HepG2 (cell line): ENCODE results near the gene ALB. TPM values are rescaled to one million over a fixed set of nuclear protein-coding genes. Genes with fewer than 3 reads are reported as not detected.
A peak's percentile ranks its signal among the peaks of the same experiment; 100 is the strongest.

ENCODE experiments used
- ARID5B ChIP-seq: IDR thresholded peaks from 2 replicates; pipeline ENCODE4 v1.4.0; 2020; ENCODE audit warnings: mild to moderate bottlenecking, missing genetic modification reagents
- BRCA1 ChIP-seq: sonication (generic); formaldehyde crosslinking; IDR thresholded peaks from 2 replicates; pipeline ENCODE4 v1.4.0; 2020; ENCODE audit warnings: missing genetic modification reagents
- CBX5 ChIP-seq: sonication (generic); formaldehyde crosslinking; IDR thresholded peaks from 2 replicates; pipeline ENCODE4 v1.4.0; 2020; ENCODE audit warnings: missing genetic modification reagents, borderline replicate concordance
- CERS6 ChIP-seq: sonication (generic); formaldehyde crosslinking; IDR thresholded peaks from 2 replicates; pipeline ENCODE4 v1.5.0; 2020; ENCODE audit warnings: missing genetic modification reagents
- EHMT2 ChIP-seq: fragments of 200-600 bp; sonication (generic); IDR thresholded peaks from 2 replicates; pipeline ENCODE4 v1.7.0; 2017; ENCODE audit warnings: antibody characterized with exemption, low read depth, low read length, borderline replicate concordance
- MLX ChIP-seq: IDR thresholded peaks from 2 replicates; pipeline ENCODE4 v1.6.1; 2016
- PAF1 ChIP-seq: IDR thresholded peaks from 2 replicates; pipeline ENCODE4 v1.6.1; 2016; ENCODE audit warnings: missing genetic modification reagents, missing compliant biosample characterization
- TFAP4 ChIP-seq: sonication (generic); IDR thresholded peaks from 2 replicates; pipeline ENCODE4 v1.6.1; 2016; ENCODE audit warnings: low read depth, borderline replicate concordance
- TGIF2 ChIP-seq: IDR thresholded peaks from 2 replicates; pipeline ENCODE4 v1.6.1; 2016; ENCODE audit warnings: control low read depth, missing compliant biosample characterization
- TSC22D2 ChIP-seq: sonication (generic); formaldehyde crosslinking; IDR thresholded peaks from 2 replicates; pipeline ENCODE4 v1.5.1; 2020; ENCODE audit warnings: missing genetic modification reagents, mild to moderate bottlenecking, borderline replicate concordance
- ZBTB4 ChIP-seq: sonication (generic); formaldehyde crosslinking; IDR thresholded peaks from 2 replicates; pipeline ENCODE4 v1.4.0; 2020; ENCODE audit warnings: missing genetic modification reagents, mild to moderate bottlenecking, borderline replicate concordance
- ZFP62 ChIP-seq: sonication (generic); formaldehyde crosslinking; IDR thresholded peaks from 2 replicates; pipeline ENCODE4 v1.4.0; 2020; ENCODE audit warnings: missing genetic modification reagents
- ZIK1 ChIP-seq: sonication (generic); formaldehyde crosslinking; IDR thresholded peaks from 2 replicates; pipeline ENCODE4 v1.5.0; 2020; ENCODE audit warnings: mild to moderate bottlenecking, low read depth, missing genetic modification reagents, borderline replicate concordance
- ZNF20 ChIP-seq: sonication (generic); formaldehyde crosslinking; IDR thresholded peaks from 2 replicates; pipeline ENCODE4 v1.4.0; 2020; ENCODE audit warnings: mild to moderate bottlenecking, moderate library complexity, missing genetic modification reagents
- ZNF280B ChIP-seq: sonication (generic); formaldehyde crosslinking; IDR thresholded peaks from 2 replicates; pipeline ENCODE4 v1.5.0; 2020; ENCODE audit warnings: missing genetic modification reagents, mild to moderate bottlenecking, borderline replicate concordance
- ZNF335 ChIP-seq: sonication (generic); formaldehyde crosslinking; IDR thresholded peaks from 2 replicates; pipeline ENCODE4 v1.4.0; 2020; ENCODE audit warnings: missing genetic modification reagents
- ZNF598 ChIP-seq: sonication (generic); formaldehyde crosslinking; IDR thresholded peaks from 2 replicates; pipeline ENCODE4 v1.5.1; 2020; ENCODE audit warnings: mild to moderate bottlenecking, missing genetic modification reagents, borderline replicate concordance
- polyA plus RNA-seq, 8 experiments: library from polyadenylated mRNA; depleted of rRNA in 3 of 8; stranded (reverse) in 7 of 8; unstranded in 1 of 8; fragments of >200 nt; fragmentation: Illumina TruSeq in 4 of 8; extraction: Trizol in 4 of 8; gene quantifications; 2 replicates each; pipeline versions ENCODE4 v1.2.1 to v1.2.3, GENCODE V29; 2011 to 2016; ENCODE audit warnings: low read depth in 4 of 8, missing spikeins in 1 of 8, mixed read lengths in 1 of 8; ENCODE audit not compliant: insufficient read depth in 1 of 8
- total RNA-seq, 5 experiments: library from RNA; depleted of rRNA; stranded (reverse); fragments of >200 nt; fragmentation: Illumina TruSeq; extraction: Trizol; gene quantifications; 2 replicates each; pipeline ENCODE4 v1.2.3, GENCODE V29; 2016; ENCODE audit warnings: low read depth in 1 of 5

The ALB gene
- total and polyA plus RNA-seq, 2 of the 13 experiments (the other 11 are each of a cell fraction or from before 2014, with no cell fraction given) = 22,259 to 22,625 TPM

- TF ChIP-seq ARID5B (CRISPR knock-in tag) (no peak), PAF1 (CRISPR knock-in tag) (peak; percentile 92), EHMT2 (no peak), CERS6 (no peak), MLX (CRISPR knock-in tag) (no peak), ZFP62 (CRISPR knock-in tag) (no peak), ZIK1 (CRISPR knock-in tag) (no peak), ZNF598 (CRISPR knock-in tag) (no peak), BRCA1 (CRISPR knock-in tag) (no peak), ZNF335 (no peak), TFAP4 (no peak), ZBTB4 (CRISPR knock-in tag) (no peak), ZNF20 (CRISPR knock-in tag) (no peak), TSC22D2 (CRISPR knock-in tag) (no peak), TGIF2 (no peak), ZNF280B (CRISPR knock-in tag) (no peak), CBX5 (CRISPR knock-in tag) (no peak)
Observed at GRCh38 chr4:73456177-73457022, 52.3 kb downstream of the ALB start (continued).
